Measurements from ENCODE around the gene ARHGAP21.
"Not testable (repeated sequence)": the region's sequence is repeated elsewhere in the genome, so short reads cannot be mapped to it uniquely, and the experiment has no call there.

ARHGAP21 gene

GRCh38 chr10:24680647-24681524 lies 42.8 kb downstream of the ARHGAP21 start:
- no peak for DNase-seq

- no peak for DNase-seq
Measured at GRCh38 chr10:24678757-24679156, 44.9 kb downstream of the ARHGAP21 start.

GRCh38 chr10:24674892-24675632 lies 48.6 kb downstream of the ARHGAP21 start:
- no peak for DNase-seq

- DNase-seq = no peak
Measured at GRCh38 chr10:24670964-24671670, 52.6 kb downstream of the ARHGAP21 start.

GRCh38 chr10:24669285-24669852 lies 54.3 kb downstream of the ARHGAP21 start:
- no peak for DNase-seq

- no peak for DNase-seq
Measured at GRCh38 chr10:24668247-24668646, 55.4 kb downstream of the ARHGAP21 start.

GRCh38 chr10:24664991-24665390 lies 58.7 kb downstream of the ARHGAP21 start:
- no peak for DNase-seq

- no peak for DNase-seq
Measured at GRCh38 chr10:24661376-24661775, 62.3 kb downstream of the ARHGAP21 start.

- not testable (repeated sequence) for DNase-seq
Measured at GRCh38 chr10:24658319-24658718, 65.4 kb downstream of the ARHGAP21 start.

- DNase-seq = not testable (repeated sequence)
Measured at GRCh38 chr10:24656326-24656725, 67.4 kb downstream of the ARHGAP21 start.

- DNase-seq = no peak
Measured at GRCh38 chr10:24652381-24652957, 71.2 kb downstream of the ARHGAP21 start.

- no peak for DNase-seq
Measured at GRCh38 chr10:24651923-24652322, 71.8 kb downstream of the ARHGAP21 start.

GRCh38 chr10:24650669-24651391 lies 72.9 kb downstream of the ARHGAP21 start:
- no peak for DNase-seq

GRCh38 chr10:24645784-24646183 lies 77.9 kb downstream of the ARHGAP21 start:
- DNase-seq = peak; percentile 9

GRCh38 chr10:24645022-24645421 lies 78.7 kb downstream of the ARHGAP21 start:
- no peak for DNase-seq

GRCh38 chr10:24643679-24644209 lies 79.9 kb downstream of the ARHGAP21 start:
- DNase-seq = no peak

GRCh38 chr10:24642921-24643678 lies 80.6 kb downstream of the ARHGAP21 start:
- peak; percentile 70 for DNase-seq

GRCh38 chr10:24639124-24639523 lies 84.6 kb downstream of the ARHGAP21 start:
- DNase-seq = no peak

- no peak for DNase-seq
Measured at GRCh38 chr10:24625778-24626177, 97.9 kb downstream of the ARHGAP21 start.

GRCh38 chr10:24623383-24623782 lies 100.3 kb downstream of the ARHGAP21 start:
- no peak for DNase-seq

- DNase-seq = peak; percentile 39
Measured at GRCh38 chr10:24622781-24623301, 100.8 kb downstream of the ARHGAP21 start.

Data from CD4-positive, alpha-beta T cell treated with Interleukin-17A for 1 hour (primary cell).